ENCODE results near the gene PPRC1. TPM values are rescaled to one million over a fixed set of nuclear protein-coding genes. Genes with fewer than 3 reads are reported as not detected.

Gene PPRC1
- total RNA-seq, 1 experiment from 2014 or later, result 87.9 TPM

DNA sequence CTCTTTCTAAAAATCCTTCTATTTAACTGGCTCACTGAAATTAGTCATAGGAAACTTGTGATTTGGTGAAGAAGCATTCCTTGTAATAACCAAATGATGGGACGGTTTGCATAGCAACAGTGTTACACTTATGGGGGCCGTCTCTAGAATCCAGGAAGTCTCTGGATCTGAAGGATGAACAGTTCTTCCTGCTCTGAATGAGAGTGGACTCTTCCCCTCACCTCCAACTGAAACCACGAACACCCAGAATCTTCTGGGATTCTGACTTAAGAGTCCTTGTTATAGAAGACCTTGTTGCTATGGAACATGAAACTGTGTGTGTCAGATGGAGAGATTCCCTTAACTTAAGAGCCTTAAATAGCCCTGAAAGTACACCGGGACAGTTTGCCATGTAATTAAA, 42.6 kb downstream of the PPRC1 start:
- H3K4me1 ChIP-seq (ENCODE audit: control insufficient read depth, insufficient read depth, low read length), result no peaks in the 10 kb centered on the region
- ChIA-PET CTCF (no interaction called here), POLR2A (no interaction called here)
- H3K27ac ChIP-seq (ENCODE audit: low read length), result no peak overlapping the region
- no peaks in the 10 kb centered on the region for H3K27me3 ChIP-seq (ENCODE audit: control insufficient read depth, insufficient read depth, low read length)
- no peak overlapping the region for H3K4me3 ChIP-seq (ENCODE audit: low read depth in 2 of 2, low read length in 2 of 2)
- in situ Hi-C loops (cut with HindIII; ENCODE audit: low pct_unique_long_range_greater_than_20kb, low sequenced_read_pairs), result no loop called here
- no peaks in the 10 kb centered on the region for H3K9me3 ChIP-seq (ENCODE audit: control insufficient read depth, insufficient read depth, low read depth, low read length)
- no peaks in the 10 kb centered on the region for H3K36me3 ChIP-seq (ENCODE audit: control insufficient read depth, insufficient read depth, low read length)
- intact Hi-C loops (cut with micrococcal nuclease; ENCODE audit: unreplicated experiment), result no loop called here
- DNase-seq (ENCODE audit: low read depth, low spot score) (no peak), ATAC-seq (no peak)
- TF ChIP-seq POLR2AphosphoS5 (IDR thresholded peaks at IDR 0.05; ENCODE audit: low read depth, low read length) (no peak), SIN3A (IDR thresholded peaks at IDR 0.05; ENCODE audit: borderline replicate concordance, insufficient read depth, low read depth, low read length) (no peak), TCF7L2 (IDR thresholded peaks at IDR 0.05; ENCODE audit: low read depth, low read length) (no peak)
- TF ChIP-seq, protein P1, sequence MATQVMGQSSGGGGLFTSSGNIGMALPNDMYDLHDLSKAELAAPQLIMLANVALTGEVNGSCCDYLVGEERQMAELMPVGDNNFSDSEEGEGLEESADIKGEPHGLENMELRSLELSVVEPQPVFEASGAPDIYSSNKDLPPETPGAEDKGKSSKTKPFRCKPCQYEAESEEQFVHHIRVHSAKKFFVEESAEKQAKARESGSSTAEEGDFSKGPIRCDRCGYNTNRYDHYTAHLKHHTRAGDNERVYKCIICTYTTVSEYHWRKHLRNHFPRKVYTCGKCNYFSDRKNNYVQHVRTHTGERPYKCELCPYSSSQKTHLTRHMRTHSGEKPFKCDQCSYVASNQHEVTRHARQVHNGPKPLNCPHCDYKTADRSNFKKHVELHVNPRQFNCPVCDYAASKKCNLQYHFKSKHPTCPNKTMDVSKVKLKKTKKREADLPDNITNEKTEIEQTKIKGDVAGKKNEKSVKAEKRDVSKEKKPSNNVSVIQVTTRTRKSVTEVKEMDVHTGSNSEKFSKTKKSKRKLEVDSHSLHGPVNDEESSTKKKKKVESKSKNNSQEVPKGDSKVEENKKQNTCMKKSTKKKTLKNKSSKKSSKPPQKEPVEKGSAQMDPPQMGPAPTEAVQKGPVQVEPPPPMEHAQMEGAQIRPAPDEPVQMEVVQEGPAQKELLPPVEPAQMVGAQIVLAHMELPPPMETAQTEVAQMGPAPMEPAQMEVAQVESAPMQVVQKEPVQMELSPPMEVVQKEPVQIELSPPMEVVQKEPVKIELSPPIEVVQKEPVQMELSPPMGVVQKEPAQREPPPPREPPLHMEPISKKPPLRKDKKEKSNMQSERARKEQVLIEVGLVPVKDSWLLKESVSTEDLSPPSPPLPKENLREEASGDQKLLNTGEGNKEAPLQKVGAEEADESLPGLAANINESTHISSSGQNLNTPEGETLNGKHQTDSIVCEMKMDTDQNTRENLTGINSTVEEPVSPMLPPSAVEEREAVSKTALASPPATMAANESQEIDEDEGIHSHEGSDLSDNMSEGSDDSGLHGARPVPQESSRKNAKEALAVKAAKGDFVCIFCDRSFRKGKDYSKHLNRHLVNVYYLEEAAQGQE (IDR thresholded peaks at IDR 0.05; ENCODE audit: insufficient read depth in 1 of 2, low read depth in 2 of 2, low read length in 1 of 2), result no peak
- TF ChIP-seq, protein P2, sequence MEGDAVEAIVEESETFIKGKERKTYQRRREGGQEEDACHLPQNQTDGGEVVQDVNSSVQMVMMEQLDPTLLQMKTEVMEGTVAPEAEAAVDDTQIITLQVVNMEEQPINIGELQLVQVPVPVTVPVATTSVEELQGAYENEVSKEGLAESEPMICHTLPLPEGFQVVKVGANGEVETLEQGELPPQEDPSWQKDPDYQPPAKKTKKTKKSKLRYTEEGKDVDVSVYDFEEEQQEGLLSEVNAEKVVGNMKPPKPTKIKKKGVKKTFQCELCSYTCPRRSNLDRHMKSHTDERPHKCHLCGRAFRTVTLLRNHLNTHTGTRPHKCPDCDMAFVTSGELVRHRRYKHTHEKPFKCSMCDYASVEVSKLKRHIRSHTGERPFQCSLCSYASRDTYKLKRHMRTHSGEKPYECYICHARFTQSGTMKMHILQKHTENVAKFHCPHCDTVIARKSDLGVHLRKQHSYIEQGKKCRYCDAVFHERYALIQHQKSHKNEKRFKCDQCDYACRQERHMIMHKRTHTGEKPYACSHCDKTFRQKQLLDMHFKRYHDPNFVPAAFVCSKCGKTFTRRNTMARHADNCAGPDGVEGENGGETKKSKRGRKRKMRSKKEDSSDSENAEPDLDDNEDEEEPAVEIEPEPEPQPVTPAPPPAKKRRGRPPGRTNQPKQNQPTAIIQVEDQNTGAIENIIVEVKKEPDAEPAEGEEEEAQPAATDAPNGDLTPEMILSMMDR (IDR thresholded peaks at IDR 0.05), result no peak
- no TSS peak for BruUV-seq (replicated peaks)

DNA sequence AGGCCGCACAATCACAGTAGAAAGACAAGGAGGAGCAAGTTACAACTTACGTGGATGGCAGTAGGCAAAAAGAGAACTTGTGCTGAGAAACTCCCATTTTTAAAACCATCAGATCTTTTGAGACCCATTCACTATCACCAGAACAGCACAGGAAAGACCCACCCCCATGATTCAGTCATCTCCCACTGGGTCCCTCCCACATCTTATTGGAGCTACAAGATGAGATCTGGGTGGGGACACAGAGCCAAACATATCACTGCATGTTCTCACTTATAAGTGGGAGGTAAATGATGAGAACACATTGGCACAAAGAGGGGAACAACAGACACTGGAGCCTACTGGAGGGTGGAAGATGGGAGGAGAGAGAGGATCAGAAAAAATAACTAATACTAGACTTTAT, 51.8 kb downstream of the PPRC1 start:
- no TSS peak for BruUV-seq (replicated peaks)
- POLR2A ChIA-PET, result no interaction called here

More for the DNA sequence above, 51.8 kb downstream of the PPRC1 start:
- CTCF ChIA-PET, result no interaction called here
- Histone ChIP-seq H3K4me1 (ENCODE audit: control insufficient read depth, insufficient read depth, low read length) (no peaks in the 10 kb centered on the region), H3K36me3 (ENCODE audit: control insufficient read depth, insufficient read depth, low read length) (no peaks in the 10 kb centered on the region), H3K27me3 (ENCODE audit: control insufficient read depth, insufficient read depth, low read length) (no peaks in the 10 kb centered on the region), H3K4me3 (ENCODE audit: low read depth in 2 of 2, low read length in 2 of 2) (no peak overlapping the region), H3K27ac (ENCODE audit: low read length) (no peak overlapping the region), H3K9me3 (ENCODE audit: control insufficient read depth, insufficient read depth, low read depth, low read length) (no peaks in the 10 kb centered on the region)
- TF ChIP-seq POLR2AphosphoS5 (IDR thresholded peaks at IDR 0.05; ENCODE audit: low read depth, low read length), result no peak
- TF ChIP-seq, protein P1 (IDR thresholded peaks at IDR 0.05; ENCODE audit: insufficient read depth in 1 of 2, low read depth in 2 of 2, low read length in 1 of 2), result no peak
- no peak for TF ChIP-seq SIN3A (IDR thresholded peaks at IDR 0.05; ENCODE audit: borderline replicate concordance, insufficient read depth, low read depth, low read length)
- no peak for TF ChIP-seq TCF7L2 (IDR thresholded peaks at IDR 0.05; ENCODE audit: low read depth, low read length)
- TF ChIP-seq, protein P2 (IDR thresholded peaks at IDR 0.05), result no peak
- DNase-seq (ENCODE audit: low read depth, low spot score) (no peak), ATAC-seq (no peak)
- in situ Hi-C loops (cut with HindIII; ENCODE audit: low pct_unique_long_range_greater_than_20kb, low sequenced_read_pairs) (no loop called here), intact Hi-C loops (cut with micrococcal nuclease; ENCODE audit: unreplicated experiment) (no loop called here)
